HG03064 (cell line): ENCODE results near the gene UCN.
"Not testable (repeated sequence)": the region's sequence is repeated elsewhere in the genome, so short reads cannot be mapped to it uniquely, and the experiment has no call there.

Experiments used
- ATAC-seq: cut with Tn5 transposase; IDR thresholded peaks from one replicate; pipeline ENCODE4 v1.9.1; 2021; ENCODE audit warnings: low read depth; ENCODE audit not compliant: unreplicated experiment

UCN gene

DNA sequence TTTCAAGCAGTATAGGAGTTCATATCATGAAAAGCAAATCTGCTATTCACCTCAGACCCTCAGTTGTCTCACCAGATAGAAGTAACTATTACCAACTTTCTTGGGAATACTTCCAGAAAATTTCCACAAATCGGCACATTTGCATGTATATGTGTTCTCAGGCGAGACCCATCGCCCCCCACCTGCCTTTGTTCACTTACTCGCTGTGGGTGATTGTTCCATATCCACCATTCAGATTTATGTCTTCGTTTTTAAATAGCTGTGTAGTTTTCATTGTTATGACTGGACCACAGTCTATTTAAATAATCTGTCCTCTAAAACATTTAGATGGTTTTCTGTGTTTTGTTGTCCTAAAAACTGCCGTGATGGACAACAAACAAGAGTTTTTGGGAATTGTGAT lies 22.8 kb downstream of the UCN start:
- no peak for ATAC-seq

DNA sequence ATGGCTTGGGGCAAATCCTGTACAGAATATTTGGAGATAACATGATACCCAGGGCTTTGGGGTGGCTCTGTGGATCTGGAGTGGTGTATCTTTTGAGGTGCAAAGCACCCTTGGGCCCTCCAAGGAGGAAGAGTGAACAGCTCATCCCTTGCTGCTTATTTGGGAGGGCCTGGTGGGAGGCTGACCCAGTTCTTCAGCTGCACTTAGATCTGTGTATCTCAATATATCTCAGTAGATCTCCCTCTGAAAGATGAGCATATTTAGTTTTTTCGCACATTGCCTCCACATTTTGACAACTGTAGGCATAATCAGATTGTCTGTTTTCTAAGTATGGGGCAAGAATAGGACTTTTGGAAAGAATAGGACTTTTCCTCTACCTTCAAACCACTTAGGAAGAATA lies 23.2 kb downstream of the UCN start:
- no peak for ATAC-seq

DNA sequence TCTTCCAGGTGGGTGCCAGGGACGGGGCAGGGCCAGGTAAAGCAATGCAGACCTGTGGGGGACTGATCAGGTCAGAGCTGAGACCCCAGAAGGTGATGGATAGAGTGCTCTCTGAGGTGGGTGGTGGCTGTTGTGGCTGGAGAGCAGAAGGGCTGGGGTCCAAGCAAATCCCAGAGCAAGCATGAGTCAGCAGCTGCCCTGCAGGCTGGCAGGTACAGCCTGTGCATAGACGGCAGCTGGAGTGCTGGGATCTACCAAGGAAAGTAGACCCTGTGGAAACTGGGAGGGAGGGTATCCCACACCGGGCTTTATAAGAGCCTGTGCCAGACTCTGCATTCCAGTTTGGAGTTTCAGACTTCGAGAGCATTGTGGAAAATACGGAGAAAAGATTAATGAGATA lies 25.4 kb downstream of the UCN start:
- ATAC-seq, result no peak

DNA sequence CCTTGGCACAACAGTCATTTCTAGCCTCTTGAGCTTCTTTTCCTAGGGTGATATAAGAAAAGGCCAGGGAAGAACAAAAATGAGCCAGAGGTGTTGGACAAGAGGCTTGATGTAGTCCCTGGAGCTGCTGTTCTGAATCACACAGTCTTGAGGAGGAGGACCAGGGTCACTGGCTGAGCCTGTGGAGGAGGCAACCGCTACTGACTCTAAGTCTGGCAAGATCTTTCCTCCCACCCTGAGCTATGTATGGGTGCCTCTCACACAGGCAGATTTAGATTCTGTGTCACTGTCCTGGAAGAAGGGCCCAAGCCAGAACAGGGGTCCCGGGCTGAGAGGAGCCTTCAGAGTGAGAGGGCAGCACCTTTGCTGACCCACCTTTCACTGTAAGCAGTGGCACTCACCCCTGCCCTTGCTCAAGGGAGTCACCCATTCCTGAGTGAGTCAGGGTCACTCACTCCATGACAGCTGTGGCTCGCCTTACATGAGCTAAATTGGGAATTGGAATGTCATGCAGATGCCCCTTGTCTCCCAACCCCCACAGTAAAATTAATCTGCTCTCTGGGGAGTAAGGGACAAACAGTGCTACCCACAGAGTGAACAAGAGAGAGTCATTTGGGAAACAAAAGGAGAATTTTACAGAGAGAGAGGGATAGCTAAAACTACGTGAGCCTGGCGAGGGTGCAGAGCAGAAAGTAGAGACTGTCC lies 26.2 kb downstream of the UCN start, which contains the start of gene TRIM54:
Gene TRIM54, plus strand, starts transcription at position 575 of the 705 bp plus-strand sequence. CDS start 303 bp downstream, outside the sequence.
- ATAC-seq, result no peak

DNA sequence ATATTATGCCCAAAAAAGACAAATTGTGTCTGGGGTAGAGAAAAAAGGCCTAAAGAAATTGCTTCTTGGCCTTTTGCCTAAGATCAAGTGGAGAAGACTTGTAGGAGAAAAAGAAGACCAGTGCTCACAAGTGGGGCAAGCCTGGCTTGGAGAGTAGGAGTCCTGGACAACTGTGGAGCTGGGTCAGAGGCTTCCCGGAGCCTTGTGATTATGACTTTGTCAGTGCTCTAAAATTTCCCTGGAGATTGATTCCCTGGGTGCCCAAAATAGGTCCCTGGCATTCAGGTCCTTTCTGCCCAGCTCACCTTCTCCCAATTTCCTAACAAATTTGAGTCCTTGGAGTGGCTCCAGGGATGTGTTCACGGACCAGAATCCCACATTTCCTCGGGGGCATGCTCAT lies 26.8 kb downstream of the UCN start:
- ATAC-seq, result no peak

DNA sequence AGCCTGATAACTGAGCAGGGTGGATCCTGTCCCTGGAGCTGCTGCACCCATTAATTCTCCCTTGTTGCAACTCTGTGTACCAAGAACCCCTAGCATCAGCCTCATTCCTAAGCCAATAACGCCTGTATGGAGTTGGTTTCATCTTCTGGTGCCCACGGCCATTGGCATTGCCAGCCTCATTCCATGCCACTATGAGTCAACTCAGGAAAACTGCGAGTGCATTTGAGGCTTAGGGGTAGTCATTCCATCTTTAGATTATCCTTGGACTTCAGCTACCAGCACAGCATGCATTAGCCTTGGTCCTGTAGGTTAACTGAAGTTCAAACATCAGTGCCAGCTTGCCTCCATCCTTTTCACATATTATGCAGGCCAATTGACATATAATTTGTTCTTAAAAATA lies 27.4 kb downstream of the UCN start:
- no peak for ATAC-seq

DNA sequence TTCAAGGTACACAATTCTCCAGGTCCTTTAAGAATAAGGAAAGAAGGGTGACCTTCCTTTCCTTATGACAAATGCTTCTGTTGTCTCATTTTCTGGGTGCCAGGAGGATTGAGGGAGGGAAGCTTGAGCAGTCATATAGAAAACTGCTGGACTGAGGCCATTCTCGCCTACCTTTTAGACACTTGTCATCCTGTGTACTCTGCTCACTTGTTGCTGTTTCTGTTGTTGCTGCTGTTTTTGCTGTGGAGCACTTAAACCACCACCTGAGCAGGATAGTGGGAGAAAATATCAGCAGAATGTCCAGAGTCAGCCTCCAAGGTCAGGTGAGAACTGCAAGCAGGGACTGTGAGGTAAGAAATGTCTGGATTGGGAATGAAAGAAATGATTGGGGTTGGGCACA lies 30.2 kb downstream of the UCN start:
- ATAC-seq, result no peak

DNA sequence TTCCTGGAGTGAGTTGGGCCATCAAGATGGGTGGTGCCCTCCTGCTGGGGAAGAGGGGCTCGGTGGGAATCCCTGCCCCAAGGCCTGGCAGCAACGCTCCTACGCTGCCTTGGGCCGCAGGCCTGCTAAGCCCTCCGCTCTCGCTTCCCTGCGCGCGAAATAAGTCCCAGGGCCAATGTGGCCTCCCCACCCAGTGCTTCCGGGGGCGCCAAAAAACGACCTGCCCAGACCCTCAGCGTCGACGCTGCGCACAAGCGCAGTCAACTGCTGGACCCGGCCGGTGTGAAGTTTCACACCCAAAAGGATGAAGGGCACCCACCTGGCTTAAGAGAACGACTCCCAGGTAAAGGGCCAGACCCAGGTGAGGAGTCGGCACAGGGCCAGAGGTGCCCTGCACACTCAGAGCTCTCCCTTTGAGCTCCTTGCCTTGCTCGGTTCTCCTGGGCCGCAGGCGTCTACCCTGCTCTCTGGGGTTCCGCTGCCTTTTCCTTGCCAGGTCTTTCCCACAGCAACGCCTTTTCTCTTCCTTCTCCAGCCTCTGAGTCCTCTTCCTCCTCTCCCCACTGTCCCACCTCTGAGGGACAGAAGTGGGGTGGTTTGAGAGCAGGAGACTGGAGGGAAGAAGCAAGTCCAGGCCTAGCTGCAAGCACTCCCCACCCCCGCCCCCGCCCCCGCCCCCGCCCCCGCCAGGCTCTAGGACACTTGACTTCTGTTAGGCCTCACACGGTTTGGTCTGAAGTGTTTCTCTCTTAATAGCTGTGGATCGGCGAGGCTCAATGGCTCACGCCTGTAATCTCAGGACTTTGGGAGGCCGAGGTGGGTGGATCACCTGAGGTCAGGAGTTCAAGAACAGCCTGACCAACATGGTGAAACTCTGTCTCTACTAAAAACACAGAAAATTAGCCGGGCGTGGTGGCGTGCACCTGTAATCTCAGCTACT lies 32.8 kb downstream of the UCN start, which contains the start of gene DNAJC5G:
Gene DNAJC5G, plus strand, starts transcription at position 223 of the 940 bp plus-strand sequence. CDS start 1,296 bp downstream, outside the sequence.
- ATAC-seq, result no peak

DNA sequence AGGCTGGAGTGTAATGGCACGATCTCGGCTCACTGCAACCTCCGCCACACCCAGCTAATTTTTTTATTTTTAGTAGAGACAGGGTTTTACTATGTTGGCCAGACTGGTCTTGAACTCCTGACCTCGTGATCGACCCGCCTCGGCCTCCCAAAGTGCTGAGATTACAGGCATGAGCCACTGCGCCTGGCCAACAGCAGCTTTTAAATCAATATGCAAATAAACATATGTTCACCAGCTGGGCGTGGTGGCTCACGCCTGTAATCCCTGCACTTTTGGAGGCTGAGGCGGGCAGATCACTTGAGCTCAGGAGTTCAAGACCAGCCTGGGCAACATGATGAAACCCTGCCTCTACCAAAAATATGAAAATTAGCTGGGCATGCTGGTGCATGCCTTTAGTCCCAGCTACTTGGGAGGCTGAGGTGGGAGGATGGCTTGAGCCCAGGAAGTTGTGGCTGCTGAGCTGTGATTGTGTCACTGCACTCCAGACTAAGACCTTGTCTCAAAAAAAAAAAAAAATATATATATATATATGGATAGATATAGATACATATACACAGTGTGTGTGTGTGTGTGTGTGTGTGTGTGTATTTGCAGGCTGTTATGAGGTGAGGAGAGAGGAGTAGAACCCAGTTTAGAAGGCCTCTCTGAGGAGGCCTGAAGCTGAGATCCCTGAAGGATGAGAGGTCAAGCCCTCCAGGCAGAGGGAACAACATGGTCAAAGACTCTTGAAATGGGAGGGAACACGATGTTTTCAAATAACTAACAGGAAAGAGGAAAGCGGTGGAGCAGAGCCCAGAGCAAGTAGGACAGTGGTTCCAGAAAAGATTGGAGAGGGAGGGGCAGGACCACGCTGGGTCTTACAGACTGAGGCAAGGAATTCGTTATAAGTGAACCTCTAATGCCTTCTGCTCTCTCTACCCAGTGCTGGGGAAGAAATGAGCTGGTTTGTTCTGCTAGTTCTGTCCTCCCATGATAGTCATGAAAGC lies 35.4 kb downstream of the UCN start:
- ATAC-seq, result not testable (repeated sequence)

DNA sequence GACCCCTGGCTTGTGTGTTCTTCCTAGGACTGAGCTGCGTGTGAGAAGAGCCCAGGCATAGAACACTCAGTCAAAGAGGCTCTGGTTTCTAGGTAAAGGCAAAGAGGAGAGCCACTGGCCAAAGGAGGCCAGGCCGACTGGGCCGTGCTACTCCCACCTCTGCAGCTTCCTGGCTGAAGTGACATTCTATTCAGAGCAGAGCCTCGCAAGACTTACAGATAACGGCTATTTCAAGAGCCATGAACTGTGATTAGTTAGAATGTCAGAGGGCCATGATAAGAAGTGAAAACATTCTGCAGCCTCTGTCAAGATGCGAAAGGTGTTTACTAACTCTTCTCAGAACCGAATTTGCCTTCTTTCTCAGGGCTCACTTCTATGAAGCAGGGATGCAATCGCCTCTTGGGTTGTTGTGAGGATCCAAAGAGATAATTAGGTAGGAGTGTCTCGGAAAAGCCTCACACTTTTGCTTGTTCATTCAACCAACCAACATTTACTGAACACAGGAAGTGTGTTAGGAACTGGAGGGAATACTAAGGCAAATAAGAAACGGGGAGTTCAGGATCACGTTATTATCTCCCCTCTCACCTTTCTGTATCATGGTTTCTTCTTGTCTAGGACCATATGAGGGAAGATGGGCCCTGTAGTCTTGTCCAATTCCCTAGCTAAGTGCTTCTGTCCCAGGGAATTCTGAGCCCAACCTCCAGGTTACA lies 36.5 kb downstream of the UCN start:
- no peak for ATAC-seq

DNA sequence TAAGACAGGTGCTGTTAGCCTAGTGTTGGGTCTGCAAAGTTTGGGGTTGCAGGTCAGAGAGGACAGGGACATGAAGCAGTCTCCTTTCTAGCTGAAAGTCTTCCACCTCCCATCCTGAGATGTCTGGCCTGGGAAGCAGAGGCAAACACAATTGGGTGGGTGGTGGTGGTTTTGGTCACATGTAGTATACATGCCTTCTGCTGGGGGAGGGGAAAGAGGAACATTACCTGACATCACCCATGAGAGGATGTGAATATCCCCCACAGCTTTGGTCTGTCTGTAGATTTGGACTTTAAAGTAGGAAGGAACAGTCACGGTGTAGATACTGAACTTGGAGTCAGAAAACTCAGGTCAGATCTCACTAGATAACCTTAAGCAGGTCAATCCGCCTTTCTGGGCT lies 37.6 kb downstream of the UCN start:
- no peak for ATAC-seq

DNA sequence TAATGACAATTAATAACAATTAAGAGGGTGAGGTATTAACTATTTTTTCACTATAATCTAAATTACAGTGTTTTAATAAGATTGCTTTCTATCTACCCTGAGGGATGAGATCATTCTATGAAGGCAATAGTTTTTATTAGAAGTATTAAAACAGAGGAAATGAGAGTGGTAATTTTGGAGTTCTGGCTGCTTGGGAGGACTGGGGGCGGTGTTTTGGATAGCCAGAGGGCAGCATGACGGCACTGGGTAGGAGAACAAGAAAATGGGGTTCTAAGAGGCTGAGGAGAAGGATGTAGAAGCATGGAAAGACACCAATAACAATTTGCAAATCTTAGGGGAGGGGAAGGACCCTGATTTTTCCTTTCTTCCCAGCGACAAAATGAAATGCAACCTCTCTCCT lies 38.1 kb downstream of the UCN start:
- ATAC-seq, result no peak

DNA sequence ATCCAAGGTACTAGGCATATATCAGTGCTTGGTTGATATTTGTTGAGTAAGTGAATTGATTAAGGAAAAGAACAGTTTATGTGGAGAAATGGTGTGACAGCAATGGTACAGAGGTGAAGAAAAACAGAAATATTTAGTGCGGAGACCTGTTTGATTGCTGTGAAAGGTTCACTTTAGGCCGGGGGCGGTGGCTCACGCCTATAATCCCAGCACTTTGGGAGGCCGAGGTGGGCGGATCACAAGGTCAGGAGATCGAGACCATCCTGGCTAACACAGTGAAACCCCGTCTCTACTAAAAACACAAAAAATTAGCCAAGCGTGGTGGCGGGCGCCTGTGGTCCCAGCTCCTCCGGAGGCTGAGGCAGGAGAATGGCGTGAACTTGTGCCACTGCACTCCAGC lies 39.9 kb downstream of the UCN start:
- ATAC-seq, result not testable (repeated sequence)

DNA sequence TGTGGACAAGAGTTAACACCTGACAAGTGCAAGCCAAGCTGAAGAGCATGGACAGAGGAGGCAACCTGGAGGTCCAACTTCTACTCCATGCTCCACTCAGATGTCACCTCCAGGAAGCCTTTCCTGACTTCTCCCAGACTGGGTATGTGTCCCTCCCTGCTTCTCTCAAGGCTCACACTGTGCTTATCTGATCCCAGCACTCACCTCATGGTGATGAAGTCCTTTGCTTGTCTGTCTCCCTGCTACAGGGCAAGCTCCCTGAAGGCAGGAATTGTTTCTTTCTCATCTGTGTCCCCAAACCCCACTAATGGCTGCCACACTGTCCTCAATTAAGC lies 42.7 kb downstream of the UCN start:
- no peak for ATAC-seq

DNA sequence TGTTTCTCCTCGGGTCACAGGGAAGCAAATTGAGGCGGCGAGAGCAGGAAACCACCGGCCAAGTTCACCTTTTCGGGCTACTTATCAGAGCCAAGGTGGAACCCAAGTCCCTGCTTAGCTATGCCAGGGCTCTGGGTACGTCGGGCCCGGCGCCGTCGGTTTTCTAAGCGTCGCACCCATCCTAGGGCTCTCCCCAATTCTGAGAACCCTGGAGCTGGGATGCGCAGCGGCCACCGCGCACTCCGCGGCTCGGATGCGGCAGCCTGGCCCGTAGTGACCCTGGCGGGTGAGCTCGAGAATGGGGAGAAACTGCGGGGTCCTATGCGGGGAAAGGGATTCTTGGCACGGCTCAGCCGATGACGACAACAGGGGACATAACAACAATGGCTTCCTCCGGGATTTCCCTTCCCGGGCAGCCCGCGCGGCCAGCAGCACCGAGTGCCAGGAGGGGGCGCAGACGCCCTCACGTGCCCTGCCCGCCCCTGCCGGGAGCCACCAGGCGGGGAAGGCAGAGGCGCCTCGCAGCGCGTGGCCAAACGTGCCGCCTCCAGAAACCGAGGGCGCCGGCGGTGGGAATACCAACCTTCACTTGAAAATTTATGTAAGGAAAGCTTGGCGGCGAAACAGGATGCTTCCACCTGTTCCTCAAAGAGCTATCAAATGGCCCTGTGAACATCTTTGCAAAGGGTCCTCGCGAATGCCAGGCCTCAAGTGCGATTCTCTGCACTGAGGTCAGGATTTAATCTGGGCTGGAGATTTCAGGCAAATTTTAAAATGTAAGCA lies 43.3 kb downstream of the UCN start:
- ATAC-seq, result no peak

DNA sequence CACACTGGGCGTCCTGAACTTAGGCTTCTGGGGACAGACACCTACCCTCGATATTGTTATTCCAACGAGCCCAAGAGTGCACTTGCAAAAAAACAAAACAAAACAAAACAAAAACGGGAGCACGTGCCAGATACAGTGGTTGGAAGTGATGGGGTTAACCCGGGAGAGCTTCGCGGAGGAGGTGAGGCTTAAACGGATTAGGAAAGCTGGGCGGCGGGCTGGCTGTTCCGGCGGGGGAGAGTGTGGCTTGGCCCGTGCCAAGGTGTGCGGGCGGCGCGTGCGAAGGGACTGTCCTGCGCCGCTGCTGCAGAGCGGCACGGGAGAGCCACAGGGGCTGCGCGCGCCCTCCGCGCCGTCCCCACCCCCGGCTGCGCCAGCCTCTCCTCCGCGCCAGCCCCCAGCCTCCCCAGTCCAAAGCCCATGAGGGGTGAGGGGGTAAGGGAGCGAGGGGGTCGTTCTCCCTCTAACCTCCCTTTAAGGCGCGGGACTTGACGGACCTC lies 43.9 kb downstream of the UCN start:
- no peak for ATAC-seq

DNA sequence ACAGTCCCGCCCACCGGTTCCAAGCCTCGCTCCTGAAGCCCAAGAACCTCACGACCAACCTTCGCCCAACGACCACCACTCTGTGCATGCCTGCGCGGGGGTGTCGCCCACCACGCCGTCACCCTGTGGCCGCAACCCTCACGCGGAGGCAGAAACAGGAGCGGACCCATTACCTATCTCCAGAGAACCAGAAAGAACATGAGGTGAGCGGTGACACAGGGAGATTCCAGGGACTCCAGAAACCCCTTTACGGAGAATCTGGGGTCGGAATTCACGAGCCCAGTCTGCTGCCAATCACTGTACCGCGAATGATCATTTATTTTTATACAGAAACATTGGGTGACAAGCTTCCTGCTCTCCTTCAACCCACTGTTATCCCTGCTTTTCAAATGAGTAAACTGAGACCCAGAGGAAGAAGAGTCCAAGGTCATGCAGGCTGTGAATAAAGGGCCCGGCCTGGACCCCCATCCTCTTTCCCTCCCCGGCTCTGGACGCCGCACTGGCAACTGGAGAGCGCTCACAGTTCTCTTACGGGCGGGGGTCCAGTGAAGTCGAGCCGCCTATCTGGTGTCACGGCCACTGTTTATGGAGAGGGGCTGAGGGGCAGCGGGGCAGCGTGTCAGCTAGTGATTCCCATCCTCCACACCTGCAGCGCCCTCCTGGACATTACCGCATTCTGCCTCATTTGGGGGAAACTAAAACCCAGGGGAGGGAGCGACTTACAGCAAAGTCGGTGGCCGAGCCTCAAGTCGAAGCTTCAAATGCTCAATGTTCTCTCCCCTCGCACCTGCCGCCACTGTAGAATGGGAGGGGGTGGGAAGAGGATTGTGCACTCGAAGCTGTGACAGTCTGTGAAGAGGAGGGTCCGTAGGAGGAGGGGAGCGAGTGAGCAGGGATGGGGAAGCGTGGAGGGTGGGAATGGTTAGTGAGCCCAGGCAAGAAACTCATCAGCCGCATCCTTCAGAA lies 44.7 kb downstream of the UCN start:
- no peak for ATAC-seq
